Erythroblast (primary cell): ENCODE measurements around the gene SARM1.
A peak's percentile ranks its signal among the peaks of the same experiment; 100 is the strongest.
"Not testable (repeated sequence)": the region's sequence is repeated elsewhere in the genome, so short reads cannot be mapped to it uniquely, and the experiment has no call there.

Experiments used
- DNase-seq, 2 experiments: peaks; one replicate each; lab custom pipeline; 2025; lab: John Stamatoyannopoulos, UW
- GATA1 ChIP-seq: IDR thresholded peaks from 2 replicates; pipeline ENCODE4 v1.6.1; 2011; ENCODE audit warnings: low read depth, mild to moderate bottlenecking, control low read depth, low read length, moderate library complexity
- POLR2A ChIP-seq: IDR thresholded peaks from 2 replicates; pipeline ENCODE4 v1.6.1; 2011; ENCODE audit warnings: mild to moderate bottlenecking, low read length

SARM1 gene

GRCh38 chr17:28416703-28417311 is 45.3 kb downstream of the SARM1 start:
- TF ChIP-seq GATA1 (no peak), POLR2A (no peak)
- DNase-seq, result peak; percentile 66 to 69

GRCh38 chr17:28421787-28422305 is 50.4 kb downstream of the SARM1 start:
- no peak for DNase-seq
- no peak for TF ChIP-seq POLR2A
- no peak for TF ChIP-seq GATA1

- no peak for TF ChIP-seq GATA1
- TF ChIP-seq POLR2A, result no peak
- no peak for DNase-seq
Observed at GRCh38 chr17:28425206-28425605, 53.7 kb downstream of the SARM1 start.

GRCh38 chr17:28426081-28426519 is 54.6 kb downstream of the SARM1 start:
- TF ChIP-seq GATA1 (no peak), POLR2A (no peak)
- peak in 1 of 2 experiments; percentile 21 for DNase-seq

GRCh38 chr17:28427371-28427770 is 55.9 kb downstream of the SARM1 start:
- no peak for DNase-seq
- no peak for TF ChIP-seq POLR2A
- TF ChIP-seq GATA1, result no peak

GRCh38 chr17:28427982-28428381 is 56.5 kb downstream of the SARM1 start:
- DNase-seq, result not testable (repeated sequence)

- no peak for DNase-seq
- TF ChIP-seq POLR2A (no peak), GATA1 (no peak)
Observed at GRCh38 chr17:28433721-28434120, 62.2 kb downstream of the SARM1 start.

GRCh38 chr17:28434326-28434725 is 62.8 kb downstream of the SARM1 start:
- not testable (repeated sequence) for DNase-seq

GRCh38 chr17:28443901-28444638 is 72.6 kb downstream of the SARM1 start:
- TF ChIP-seq POLR2A (no peak), GATA1 (no peak)
- DNase-seq, result no peak

- no peak for DNase-seq
- TF ChIP-seq GATA1, result no peak
- no peak for TF ChIP-seq POLR2A
Observed at GRCh38 chr17:28446716-28447395, 75.4 kb downstream of the SARM1 start.

GRCh38 chr17:28447396-28447760 is 75.9 kb downstream of the SARM1 start:
- DNase-seq, result no peak
- TF ChIP-seq POLR2A (no peak), GATA1 (no peak)

GRCh38 chr17:28449859-28450258 is 78.4 kb downstream of the SARM1 start:
- no peak for TF ChIP-seq GATA1
- TF ChIP-seq POLR2A, result no peak
- no peak for DNase-seq
